Trophoblast cell (in vitro differentiated cells and primary cell): ENCODE measurements around the gene BCL2L13.
A peak's percentile ranks its signal among the peaks of the same experiment; 100 is the strongest.

ENCODE experiments used
- DNase-seq, 2 donors: peaks; one replicate each; pipeline ENCODE4 v3.0.0-alpha.2; 2016
- H2AFZ ChIP-seq: 2 replicates; pipeline ENCODE4 v1.6.1; 2013; ENCODE audit warnings: low read length, moderate library complexity, mild to moderate bottlenecking; ENCODE audit not compliant: insufficient read depth, poor library complexity
- H2AK5ac ChIP-seq: 2 replicates; pipeline ENCODE4 v1.6.1; 2013; ENCODE audit warnings: mild to moderate bottlenecking, low read length
- H2BK120ac ChIP-seq: 2 replicates; pipeline ENCODE4 v1.6.1; 2013; ENCODE audit warnings: low read length, mild to moderate bottlenecking, moderate library complexity; ENCODE audit not compliant: insufficient read depth, poor library complexity
- H2BK12ac ChIP-seq: 2 replicates; pipeline ENCODE4 v1.6.1; 2013; ENCODE audit warnings: mild to moderate bottlenecking, low read length, moderate library complexity
- H2BK5ac ChIP-seq: 2 replicates; pipeline ENCODE4 v1.6.1; 2013; ENCODE audit warnings: low read length, low read depth, moderate library complexity, mild to moderate bottlenecking; ENCODE audit not compliant: poor library complexity
- H3K14ac ChIP-seq: 2 replicates; pipeline ENCODE4 v1.6.1; 2013; ENCODE audit warnings: mild to moderate bottlenecking, low read length
- H3K18ac ChIP-seq: 2 replicates; pipeline ENCODE4 v1.6.1; 2013; ENCODE audit warnings: mild to moderate bottlenecking, low read length
- H3K23ac ChIP-seq: 2 replicates; pipeline ENCODE4 v1.6.1; 2013; ENCODE audit warnings: low read length
- H3K27ac ChIP-seq: 2 replicates; pipeline ENCODE4 v1.5.1; 2013; ENCODE audit warnings: low read depth, mild to moderate bottlenecking, inconsistent platforms, low read length, moderate library complexity
- H3K27me3 ChIP-seq: 2 replicates; pipeline ENCODE4 v1.6.1; 2013; ENCODE audit warnings: inconsistent platforms, mild to moderate bottlenecking, low read length, moderate library complexity; ENCODE audit not compliant: insufficient read depth
- H3K36me3 ChIP-seq, 2 experiments: 1 replicate in 1 of 2; 2 replicates in 1 of 2; pipeline ENCODE4 v1.6.1; 2013; ENCODE audit warnings: low read length in 2 of 2, mild to moderate bottlenecking in 2 of 2, moderate library complexity in 1 of 2; ENCODE audit not compliant: insufficient read depth in 2 of 2, control insufficient read depth in 1 of 2
- H3K4ac ChIP-seq: 2 replicates; pipeline ENCODE4 v1.6.1; 2013; ENCODE audit warnings: low read depth, mild to moderate bottlenecking, low read length, moderate library complexity
- H3K4me1 ChIP-seq, 2 experiments: 1 replicate in 1 of 2; 2 replicates in 1 of 2; pipeline ENCODE4 v1.6.1; 2013; ENCODE audit warnings: low read length in 2 of 2, mild to moderate bottlenecking in 2 of 2, moderate library complexity in 1 of 2; ENCODE audit not compliant: insufficient read depth in 2 of 2, control insufficient read depth in 1 of 2
- H3K4me2 ChIP-seq: 2 replicates; pipeline ENCODE4 v1.6.1; 2013; ENCODE audit warnings: inconsistent platforms, mild to moderate bottlenecking, low read length, moderate library complexity
- H3K4me3 ChIP-seq: 2 replicates; pipeline ENCODE4 v1.5.1; 2013; ENCODE audit warnings: mild to moderate bottlenecking, low read depth, low read length, inconsistent platforms
- H3K79me1 ChIP-seq: one replicate; pipeline ENCODE4 v1.6.1; 2013; ENCODE audit warnings: low read length
- H3K79me2 ChIP-seq: 2 replicates; pipeline ENCODE4 v1.6.1; 2013; ENCODE audit warnings: low read length, mild to moderate bottlenecking; ENCODE audit not compliant: control insufficient read depth, insufficient read depth, poor library complexity
- H3K9ac ChIP-seq: 2 replicates; pipeline ENCODE4 v1.6.1; 2013; ENCODE audit warnings: mild to moderate bottlenecking, low read length
- H3K9me3 ChIP-seq: 2 replicates; pipeline ENCODE4 v1.6.1; 2013; ENCODE audit warnings: low read depth, mild to moderate bottlenecking, control low read depth, inconsistent platforms, low read length; ENCODE audit not compliant: insufficient read depth
- H4K12ac ChIP-seq: 2 replicates; pipeline ENCODE4 v1.6.1; 2013; ENCODE audit warnings: low read depth, mild to moderate bottlenecking, low read length, moderate library complexity
- H4K8ac ChIP-seq: 2 replicates; pipeline ENCODE4 v1.6.1; 2013; ENCODE audit warnings: low read depth, mild to moderate bottlenecking, low read length, moderate library complexity
- H4K91ac ChIP-seq: one replicate; pipeline ENCODE4 v1.6.1; 2013; ENCODE audit warnings: low read depth, mild to moderate bottlenecking, low read length, moderate library complexity
- WGBS: extraction: QIAGEN DNeasy Blood & Tissue Kit; methylation state at CpG from one replicate; pipeline ENCODE4 v1.1.7; 2013; ENCODE audit warnings: missing lambda C conversion rate; ENCODE audit not compliant: insufficient read length, insufficient coverage; ENCODE audit errors: extremely low coverage; 5-methylcytosine and 5-hydroxymethylcytosine counted together

Gene BCL2L13

DNA sequence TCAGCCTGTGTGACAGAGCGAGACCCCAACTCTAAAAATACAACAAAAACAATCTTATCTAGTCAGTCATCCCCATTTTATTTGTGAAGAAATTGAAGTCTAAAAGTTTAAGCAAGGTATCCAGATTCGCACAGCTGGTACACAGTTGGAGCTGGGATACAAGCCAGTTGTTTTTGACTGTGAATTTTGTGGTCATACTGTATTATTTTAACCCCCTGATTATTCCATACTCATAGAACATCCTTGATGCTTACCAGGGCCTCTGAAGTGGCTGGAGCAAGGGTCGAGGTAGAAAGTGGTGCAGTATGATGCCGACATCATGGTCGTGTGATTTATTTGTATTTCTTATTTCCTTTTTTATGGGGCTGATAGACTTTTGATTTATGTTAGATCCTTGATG lies 85.7 kb downstream of the BCL2L13 start:
- Histone ChIP-seq H3K23ac (no peak overlapping the region), H3K27me3 (no peaks in the 10 kb centered on the region), H3K18ac (no peak overlapping the region), H4K91ac (no peak overlapping the region), H3K4me1 (no peaks in the 10 kb centered on the region), H2BK120ac (no peak overlapping the region), H3K9me3 (no peaks in the 10 kb centered on the region), H4K8ac (no peak overlapping the region), H2AFZ (no peak overlapping the region), H2BK12ac (no peak overlapping the region), H3K14ac (no peak overlapping the region), H3K9ac (no peak overlapping the region), H2AK5ac (no peak overlapping the region), H4K12ac (no peak overlapping the region), H3K36me3 (peaks cover 16 to 20% of the 10 kb centered on the region in 2 experiments), H2BK5ac (no peak overlapping the region), H3K4ac (no peak overlapping the region), H3K79me2 (no peaks in the 10 kb centered on the region), H3K27ac (no peak overlapping the region), H3K4me2 (no peak overlapping the region), H3K4me3 (no peak overlapping the region), H3K79me1 (no peaks in the 10 kb centered on the region)
- no CpG with 5 or more reads among the region's 5 CpGs for WGBS
- no peak for DNase-seq

- no peak overlapping the region for H4K12ac ChIP-seq
- H4K8ac ChIP-seq, result no peak overlapping the region
- H2AFZ ChIP-seq, result no peak overlapping the region
- H2BK120ac ChIP-seq, result no peak overlapping the region
- no peak overlapping the region for H3K4ac ChIP-seq
- H3K4me2 ChIP-seq, result no peak overlapping the region
- no peak overlapping the region for H2BK12ac ChIP-seq
- H3K9me3 ChIP-seq, result no peaks in the 10 kb centered on the region
- no peak overlapping the region for H2AK5ac ChIP-seq
- no peak overlapping the region for H3K18ac ChIP-seq
- no peaks in the 10 kb centered on the region for H3K79me2 ChIP-seq
- no peak overlapping the region for H3K4me3 ChIP-seq
- no peaks in the 10 kb centered on the region for H3K79me1 ChIP-seq
- H4K91ac ChIP-seq, result no peak overlapping the region
- DNase-seq, result no peak
- H3K36me3 ChIP-seq, result peaks cover 18 to 25% of the 10 kb centered on the region in 2 experiments
- H2BK5ac ChIP-seq, result no peak overlapping the region
- WGBS, result no CpG with 5 or more reads among the region's 8 CpGs
- H3K27me3 ChIP-seq, result no peaks in the 10 kb centered on the region
- no peaks in the 10 kb centered on the region for H3K4me1 ChIP-seq
- H3K9ac ChIP-seq, result no peak overlapping the region
- H3K14ac ChIP-seq, result no peak overlapping the region
- no peak overlapping the region for H3K27ac ChIP-seq
- H3K23ac ChIP-seq, result no peak overlapping the region
These were observed 86.3 kb downstream of the BCL2L13 start for GRCh38 chr22:17724678-17725499.

GRCh38 chr22:17725500-17725796 lies 86.9 kb downstream of the BCL2L13 start:
- H3K23ac ChIP-seq, result no peak overlapping the region

DNA sequence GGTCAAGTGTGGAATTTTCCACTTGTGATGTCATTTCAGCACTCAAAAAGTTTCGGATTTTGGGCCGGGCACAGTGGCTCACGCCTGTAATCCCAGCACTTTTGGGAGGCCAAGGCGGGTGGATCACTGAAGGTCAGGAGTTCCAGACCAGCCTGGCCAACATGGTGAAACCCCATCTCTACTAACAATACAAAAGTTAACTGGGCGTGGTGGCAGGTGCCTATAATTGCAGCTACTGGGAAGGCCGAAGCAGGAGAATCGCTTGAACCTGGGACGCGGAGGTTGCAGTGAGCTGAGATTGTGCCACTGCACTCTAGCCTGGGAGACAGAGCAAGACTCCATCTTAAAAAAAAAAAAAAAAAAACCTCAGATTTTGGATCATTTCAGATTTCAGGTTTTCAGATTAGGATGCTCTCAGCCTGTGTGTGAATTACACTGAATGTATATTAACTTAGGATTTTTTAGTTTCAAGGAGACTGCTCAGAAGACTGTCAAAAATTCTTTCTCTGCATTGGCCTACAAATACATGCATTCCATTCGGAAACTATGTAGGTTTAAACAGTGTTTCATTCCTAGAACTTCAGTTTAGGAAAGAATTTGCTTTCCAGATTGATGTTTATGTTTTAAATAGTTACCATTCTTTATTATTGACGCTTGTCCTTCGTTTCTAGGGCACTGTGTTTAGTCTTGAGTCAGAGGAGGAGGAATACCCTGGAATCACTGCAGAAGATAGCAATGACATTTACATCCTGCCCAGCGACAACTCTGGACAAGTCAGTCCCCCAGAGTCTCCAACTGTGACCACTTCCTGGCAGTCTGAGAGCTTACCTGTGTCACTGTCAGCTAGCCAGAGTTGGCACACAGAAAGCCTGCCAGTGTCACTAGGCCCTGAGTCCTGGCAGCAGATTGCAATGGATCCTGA lies 87.7 kb downstream of the BCL2L13 start:
- Histone ChIP-seq H3K4me1 (no peaks in the 10 kb centered on the region), H3K18ac (no peak overlapping the region), H2AK5ac (no peak overlapping the region), H2BK12ac (no peak overlapping the region), H3K36me3 (peaks cover 18 to 30% of the 10 kb centered on the region in 2 experiments), H3K9me3 (no peaks in the 10 kb centered on the region), H3K4me2 (no peak overlapping the region), H2AFZ (no peak overlapping the region), H3K79me2 (no peaks in the 10 kb centered on the region), H3K14ac (no peak overlapping the region), H2BK5ac (no peak overlapping the region), H4K91ac (no peak overlapping the region), H2BK120ac (no peak overlapping the region), H3K27me3 (no peaks in the 10 kb centered on the region), H4K12ac (no peak overlapping the region), H3K9ac (no peak overlapping the region), H3K79me1 (no peaks in the 10 kb centered on the region), H4K8ac (no peak overlapping the region), H3K23ac (no peak overlapping the region), H3K4me3 (no peak overlapping the region), H3K27ac (no peak overlapping the region), H3K4ac (no peak overlapping the region)
- peak in 1 of 2 donors; percentile 68 for DNase-seq
- no CpG with 5 or more reads among the region's 13 CpGs for WGBS

More at GRCh38 chr22:17725500-17725796, 86.9 kb downstream of the BCL2L13 start:
- no peak for DNase-seq
- H2BK5ac ChIP-seq, result no peak overlapping the region
- no peak overlapping the region for H3K14ac ChIP-seq
- no peak overlapping the region for H4K12ac ChIP-seq
- H3K27ac ChIP-seq, result no peak overlapping the region
- no peaks in the 10 kb centered on the region for H3K79me1 ChIP-seq
- H2AFZ ChIP-seq, result no peak overlapping the region
- no peak overlapping the region for H2AK5ac ChIP-seq
- no peak overlapping the region for H4K8ac ChIP-seq
- H3K4me1 ChIP-seq, result no peaks in the 10 kb centered on the region
- H2BK120ac ChIP-seq, result no peak overlapping the region
- no peaks in the 10 kb centered on the region for H3K9me3 ChIP-seq
- H3K4ac ChIP-seq, result no peak overlapping the region
- H3K36me3 ChIP-seq, result peaks cover 18 to 29% of the 10 kb centered on the region in 2 experiments
- no peak overlapping the region for H3K4me2 ChIP-seq
- no peak overlapping the region for H3K4me3 ChIP-seq
- H3K79me2 ChIP-seq, result no peaks in the 10 kb centered on the region
- no peak overlapping the region for H2BK12ac ChIP-seq
- no peak overlapping the region for H4K91ac ChIP-seq
- no peaks in the 10 kb centered on the region for H3K27me3 ChIP-seq
- H3K9ac ChIP-seq, result no peak overlapping the region
- H3K18ac ChIP-seq, result no peak overlapping the region
